Retinal pigment epithelial cell (primary cell): Measurements from ENCODE around the gene NUP42.

Source experiments
- DNase-seq: peaks from one replicate; pipeline ENCODE4 v3.0.0-alpha.2; 2010; ENCODE audit warnings: low read depth
- H3K4me3 ChIP-seq: 2 replicates; pipeline ENCODE4 v1.5.1; 2011; ENCODE audit warnings: mild to moderate bottlenecking, low read length, control low read depth, moderate library complexity
- TF ChIP-seq, protein P1 (sequence below): conservative IDR thresholded peaks from 2 replicates; pipeline ENCODE4 v1.5.1; 2011; ENCODE audit warnings: low read depth, low read length, control low read depth, inconsistent platforms

Gene NUP42

DNA sequence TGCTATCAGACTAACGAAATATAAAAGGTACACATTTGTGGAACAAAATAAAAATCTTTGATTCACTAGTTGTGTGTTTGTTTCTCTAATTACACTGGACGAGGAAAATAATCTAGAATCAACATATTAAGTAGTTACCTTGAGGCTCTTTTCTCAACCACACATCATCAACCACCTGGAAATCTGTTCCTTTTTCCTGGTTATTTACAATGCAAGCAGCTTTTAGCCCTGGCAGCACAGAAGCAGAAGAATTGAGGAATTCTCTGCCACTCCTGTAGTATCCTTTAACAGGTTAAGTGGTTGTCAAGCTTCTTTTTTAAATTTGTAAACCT lies 23.7 kb downstream of the NUP42 start:
- TF ChIP-seq, protein P1, sequence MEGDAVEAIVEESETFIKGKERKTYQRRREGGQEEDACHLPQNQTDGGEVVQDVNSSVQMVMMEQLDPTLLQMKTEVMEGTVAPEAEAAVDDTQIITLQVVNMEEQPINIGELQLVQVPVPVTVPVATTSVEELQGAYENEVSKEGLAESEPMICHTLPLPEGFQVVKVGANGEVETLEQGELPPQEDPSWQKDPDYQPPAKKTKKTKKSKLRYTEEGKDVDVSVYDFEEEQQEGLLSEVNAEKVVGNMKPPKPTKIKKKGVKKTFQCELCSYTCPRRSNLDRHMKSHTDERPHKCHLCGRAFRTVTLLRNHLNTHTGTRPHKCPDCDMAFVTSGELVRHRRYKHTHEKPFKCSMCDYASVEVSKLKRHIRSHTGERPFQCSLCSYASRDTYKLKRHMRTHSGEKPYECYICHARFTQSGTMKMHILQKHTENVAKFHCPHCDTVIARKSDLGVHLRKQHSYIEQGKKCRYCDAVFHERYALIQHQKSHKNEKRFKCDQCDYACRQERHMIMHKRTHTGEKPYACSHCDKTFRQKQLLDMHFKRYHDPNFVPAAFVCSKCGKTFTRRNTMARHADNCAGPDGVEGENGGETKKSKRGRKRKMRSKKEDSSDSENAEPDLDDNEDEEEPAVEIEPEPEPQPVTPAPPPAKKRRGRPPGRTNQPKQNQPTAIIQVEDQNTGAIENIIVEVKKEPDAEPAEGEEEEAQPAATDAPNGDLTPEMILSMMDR, result no peak
- no peak for DNase-seq
- H3K4me3 ChIP-seq, result no peak overlapping the region

DNA sequence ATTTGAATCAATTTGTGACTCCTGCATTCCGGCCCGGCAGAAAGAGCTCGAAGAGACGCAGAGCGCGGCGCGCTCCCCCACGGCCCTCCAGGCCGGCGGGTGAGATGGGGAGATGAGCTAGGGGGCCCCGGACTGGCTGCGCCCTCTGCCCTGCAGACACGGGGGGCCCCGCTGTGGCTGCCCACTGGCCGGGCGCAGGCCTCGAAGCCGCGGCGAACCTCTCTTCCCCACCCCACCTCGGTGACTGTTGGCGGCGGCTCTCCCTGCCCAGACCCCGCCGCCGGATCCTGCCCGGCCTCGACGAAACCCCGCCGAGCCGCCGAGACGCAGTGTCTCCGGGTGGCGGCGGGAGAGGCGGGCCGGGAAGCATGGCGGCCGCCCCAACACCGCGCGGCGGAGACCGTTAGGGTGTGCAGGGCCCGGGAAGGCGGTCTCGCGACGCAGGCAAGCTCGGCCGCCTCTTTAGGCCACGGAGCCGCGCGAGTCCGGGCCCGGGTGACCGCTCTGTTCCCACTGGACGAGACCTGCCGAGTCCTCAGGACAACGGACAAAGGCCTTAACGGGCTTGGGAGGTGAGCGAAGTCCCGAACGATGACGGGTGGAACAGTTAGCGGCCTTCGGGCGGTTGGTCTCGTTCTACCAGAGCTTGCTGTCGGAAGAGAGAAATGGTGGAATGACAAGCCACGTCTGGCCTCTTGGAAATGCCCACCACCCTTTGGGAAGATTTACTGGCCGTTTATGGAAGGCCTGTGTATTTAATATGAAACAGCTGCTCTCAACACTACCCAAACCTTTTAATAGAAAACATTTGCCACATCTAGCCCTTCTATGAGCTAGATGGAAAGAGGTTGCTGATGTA lies 24.3 kb downstream of the NUP42 start:
- H3K4me3 ChIP-seq, result peak overlapping the region; percentile 28
- DNase-seq, result no peak

DNA sequence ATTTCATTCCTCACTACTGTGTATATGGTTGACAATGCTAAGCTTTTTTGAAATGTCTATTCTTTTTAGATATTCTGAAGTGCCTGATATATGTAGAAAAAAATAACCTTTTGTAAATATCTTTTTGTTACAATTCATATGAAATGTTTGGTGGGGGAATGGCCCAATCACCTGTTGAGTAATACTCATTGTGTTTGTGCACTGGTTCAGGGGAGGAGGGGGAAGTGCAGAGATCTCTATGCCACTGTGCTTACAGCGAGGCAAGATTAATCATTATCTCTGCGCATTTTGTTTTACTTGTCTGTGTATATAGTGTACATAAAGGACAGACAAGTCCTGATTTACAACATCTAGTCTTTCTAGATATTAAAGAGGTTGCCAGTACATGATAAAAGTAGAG lies 25.2 kb downstream of the NUP42 start:
- TF ChIP-seq, protein P1, result no peak
- H3K4me3 ChIP-seq, result no peak overlapping the region
- no peak for DNase-seq

More for the DNA sequence above, 24.3 kb downstream of the NUP42 start:
- TF ChIP-seq, protein P1, result no peak

DNA sequence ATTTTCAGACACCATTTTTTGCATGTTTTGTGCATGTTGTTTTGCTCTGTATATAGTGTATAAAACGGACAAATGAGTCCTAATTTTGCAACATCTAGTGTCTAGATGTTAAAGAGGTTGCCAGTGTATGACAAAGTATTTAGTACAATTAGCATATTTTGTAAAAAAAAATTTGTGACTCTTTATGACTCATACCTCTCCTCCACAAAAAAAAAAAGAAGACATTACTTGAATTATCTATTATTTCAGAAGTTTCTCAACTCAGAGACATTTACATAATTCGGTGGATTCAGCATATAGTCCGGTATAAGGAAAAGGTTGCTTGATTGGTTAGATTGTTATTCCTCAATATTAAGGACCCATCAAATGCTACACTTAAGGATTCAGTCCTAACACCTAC lies 26.0 kb downstream of the NUP42 start:
- no peak overlapping the region for H3K4me3 ChIP-seq
- TF ChIP-seq, protein P1, result no peak
- DNase-seq, result no peak

DNA sequence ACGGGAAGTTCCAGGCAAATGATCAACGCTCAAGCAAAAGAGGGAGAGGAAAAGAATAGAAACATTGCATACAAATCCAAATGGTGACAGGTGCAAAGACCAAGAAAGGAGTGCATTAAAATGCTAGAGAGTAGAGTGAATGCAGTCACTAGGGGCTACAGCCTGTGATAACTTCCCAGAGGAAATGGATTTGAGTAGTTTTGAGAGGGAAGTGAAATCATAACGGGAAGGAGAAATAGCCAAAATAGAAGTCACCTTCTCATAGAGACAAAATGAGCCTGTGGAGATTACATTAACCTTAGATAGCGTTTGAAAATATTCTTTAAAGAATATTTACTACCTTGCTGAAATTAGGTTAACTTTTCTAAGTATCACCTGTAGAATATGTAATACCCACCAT lies 26.5 kb downstream of the NUP42 start:
- DNase-seq, result no peak
- TF ChIP-seq, protein P1, result no peak
- H3K4me3 ChIP-seq, result no peak overlapping the region

DNA sequence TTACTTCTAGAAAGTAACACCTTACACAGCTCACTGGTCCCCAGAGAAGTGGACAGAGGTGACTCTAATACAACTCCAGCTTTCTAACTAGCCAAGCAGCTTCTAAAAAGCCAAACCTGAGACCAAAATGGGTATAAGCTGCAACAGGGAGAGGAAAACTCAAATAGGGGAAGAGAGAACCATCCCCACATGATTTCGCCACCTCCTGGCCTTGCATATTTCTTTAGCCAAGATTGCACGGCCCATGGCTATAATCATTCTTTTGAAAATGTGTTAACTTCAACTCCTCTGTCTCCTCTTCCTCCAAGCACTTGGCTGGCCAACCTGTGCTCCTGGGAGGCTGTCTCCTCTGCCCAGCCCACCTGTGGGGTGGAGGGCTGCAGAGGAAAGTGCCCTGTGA lies 28.7 kb downstream of the NUP42 start:
- DNase-seq, result no peak
- TF ChIP-seq, protein P1, result no peak
- no peak overlapping the region for H3K4me3 ChIP-seq

DNA sequence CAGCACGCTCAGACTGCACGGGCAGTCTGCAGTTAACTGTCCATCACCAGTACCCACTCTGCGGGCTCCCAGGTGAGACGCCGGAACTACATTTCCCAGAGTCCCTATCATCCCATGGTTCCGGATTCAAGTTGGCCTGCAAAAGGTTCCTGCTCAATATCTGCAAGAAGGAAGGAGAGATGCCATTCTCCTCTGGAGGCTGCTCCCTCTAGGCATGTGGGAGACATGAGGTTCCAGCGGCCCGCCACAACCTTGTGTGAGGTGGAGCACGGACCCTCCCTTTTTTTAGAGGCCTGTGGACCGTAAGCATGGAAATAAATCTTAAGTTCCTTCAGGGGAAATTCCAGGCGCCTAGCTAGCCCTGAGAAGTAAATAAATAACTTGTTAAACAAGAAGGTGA lies 29.7 kb downstream of the NUP42 start:
- no peak for DNase-seq
- no peak overlapping the region for H3K4me3 ChIP-seq
- TF ChIP-seq, protein P1, result no peak
